Endothelial cell (in vitro differentiated cells): Measurements from ENCODE around the gene GHITM. TPM values are rescaled to one million over a fixed set of nuclear protein-coding genes. Genes with fewer than 3 reads are reported as not detected.
"Not testable (repeated sequence)": the region's sequence is repeated elsewhere in the genome, so short reads cannot be mapped to it uniquely, and the experiment has no call there.

ENCODE experiments used
- DNase-seq: peaks from one replicate; pipeline ENCODE4 v3.0.0; 2021; ENCODE audit warnings: low spot score
- H3K27ac Mint-ChIP-seq: one replicate; pipeline ENCODE4 v1.8.0; 2021; ENCODE audit warnings: mixed read lengths, inconsistent platforms; ENCODE audit not compliant: unreplicated experiment
- H3K27me3 Mint-ChIP-seq: one replicate; pipeline ENCODE4 v1.8.0; 2021; ENCODE audit warnings: mild to moderate bottlenecking, moderate library complexity, mixed read lengths, inconsistent platforms; ENCODE audit not compliant: unreplicated experiment
- H3K36me3 Mint-ChIP-seq: one replicate; pipeline ENCODE4 v1.8.0; 2021; ENCODE audit warnings: mild to moderate bottlenecking, low read depth, mixed read lengths, inconsistent platforms; ENCODE audit not compliant: unreplicated experiment
- H3K4me1 Mint-ChIP-seq: one replicate; pipeline ENCODE4 v1.8.0; 2021; ENCODE audit warnings: mild to moderate bottlenecking, mixed read lengths, inconsistent platforms; ENCODE audit not compliant: unreplicated experiment
- H3K4me3 Mint-ChIP-seq: one replicate; pipeline ENCODE4 v1.8.0; 2021; ENCODE audit warnings: mild to moderate bottlenecking, mixed read lengths, inconsistent platforms; ENCODE audit not compliant: unreplicated experiment
- H3K9me3 Mint-ChIP-seq: one replicate; pipeline ENCODE4 v1.8.0; 2021; ENCODE audit warnings: mixed read lengths, inconsistent platforms; ENCODE audit not compliant: unreplicated experiment
- total RNA-seq: library from RNA; stranded (reverse); fragmentation: NEBNext Ultra II Directional; extraction: Animal tissue kit (Norgen Biotek cat#: 25700); gene quantifications from one replicate; pipeline ENCODE4 v1.2.1, GENCODE V29; 2021; ENCODE audit not compliant: unreplicated experiment
- TF ChIP-seq, protein P1 (sequence below): fragments of 200-600 bp; sonication (generic); IDR thresholded peaks from one replicate; pipeline ENCODE4 v1.5.0; 2021; ENCODE audit warnings: antibody characterized with exemption; ENCODE audit not compliant: unreplicated experiment

The GHITM gene
- total RNA-seq, 1 donor from 2014 or later, result 97.8 TPM

DNA sequence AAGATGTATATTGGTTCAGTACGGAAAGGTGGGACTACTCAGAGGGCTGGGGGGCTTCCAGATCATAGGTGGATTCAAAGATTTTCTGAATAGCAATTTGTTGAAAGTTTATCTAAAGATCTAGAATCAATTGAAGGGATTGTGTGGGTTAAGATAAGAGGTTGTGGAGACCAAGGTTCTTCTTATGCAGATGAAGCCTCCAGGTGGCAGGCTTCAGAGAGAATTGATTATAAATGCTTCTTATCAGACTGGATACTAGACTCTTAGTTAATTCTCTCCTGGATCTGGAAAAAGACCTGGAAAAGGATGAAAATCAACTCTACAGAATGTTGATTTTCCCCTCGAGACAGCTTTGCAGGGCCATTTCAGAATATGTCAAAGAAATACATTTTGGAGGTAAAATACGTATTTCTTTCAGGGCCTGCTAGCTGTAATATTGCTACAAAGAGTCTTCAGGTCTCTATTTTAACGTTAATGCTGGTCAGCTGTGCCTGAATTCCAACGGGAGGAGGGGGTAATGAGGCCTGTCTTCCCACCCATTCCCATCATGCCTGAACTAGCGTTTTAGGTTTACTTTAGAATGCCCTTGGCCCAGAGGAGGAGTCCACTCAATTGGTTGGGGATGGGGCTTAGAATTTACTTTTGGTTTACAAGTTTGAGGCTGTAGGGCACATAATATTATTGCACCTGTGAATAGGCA is 21.5 kb downstream of the GHITM start:
- DNase-seq, result no peak
- H3K4me3 Mint-ChIP-seq, result no peak overlapping the region
- H3K4me1 Mint-ChIP-seq, result no peaks in the 10 kb centered on the region
- H3K36me3 Mint-ChIP-seq, result no peaks in the 10 kb centered on the region
- H3K27me3 Mint-ChIP-seq, result peaks cover 2% of the 10 kb centered on the region
- no peaks in the 10 kb centered on the region for H3K9me3 Mint-ChIP-seq
- H3K27ac Mint-ChIP-seq, result no peak overlapping the region
- TF ChIP-seq, protein P1, sequence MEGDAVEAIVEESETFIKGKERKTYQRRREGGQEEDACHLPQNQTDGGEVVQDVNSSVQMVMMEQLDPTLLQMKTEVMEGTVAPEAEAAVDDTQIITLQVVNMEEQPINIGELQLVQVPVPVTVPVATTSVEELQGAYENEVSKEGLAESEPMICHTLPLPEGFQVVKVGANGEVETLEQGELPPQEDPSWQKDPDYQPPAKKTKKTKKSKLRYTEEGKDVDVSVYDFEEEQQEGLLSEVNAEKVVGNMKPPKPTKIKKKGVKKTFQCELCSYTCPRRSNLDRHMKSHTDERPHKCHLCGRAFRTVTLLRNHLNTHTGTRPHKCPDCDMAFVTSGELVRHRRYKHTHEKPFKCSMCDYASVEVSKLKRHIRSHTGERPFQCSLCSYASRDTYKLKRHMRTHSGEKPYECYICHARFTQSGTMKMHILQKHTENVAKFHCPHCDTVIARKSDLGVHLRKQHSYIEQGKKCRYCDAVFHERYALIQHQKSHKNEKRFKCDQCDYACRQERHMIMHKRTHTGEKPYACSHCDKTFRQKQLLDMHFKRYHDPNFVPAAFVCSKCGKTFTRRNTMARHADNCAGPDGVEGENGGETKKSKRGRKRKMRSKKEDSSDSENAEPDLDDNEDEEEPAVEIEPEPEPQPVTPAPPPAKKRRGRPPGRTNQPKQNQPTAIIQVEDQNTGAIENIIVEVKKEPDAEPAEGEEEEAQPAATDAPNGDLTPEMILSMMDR, result no peak

- Mint-ChIP-seq H3K9me3 (no peaks in the 10 kb centered on the region), H3K4me3 (no peak overlapping the region), H3K4me1 (no peaks in the 10 kb centered on the region), H3K36me3 (no peaks in the 10 kb centered on the region), H3K27me3 (peaks cover 2% of the 10 kb centered on the region), H3K27ac (no peak overlapping the region)
- DNase-seq, result no peak
- TF ChIP-seq, protein P1, result no peak
Measured at GRCh38 chr10:84163996-84164395, 24.7 kb downstream of the GHITM start.

GRCh38 chr10:84164442-84164841 is 25.1 kb downstream of the GHITM start:
- H3K4me3 Mint-ChIP-seq, result no peak overlapping the region
- TF ChIP-seq, protein P1, result no peak
- no peak overlapping the region for H3K27ac Mint-ChIP-seq
- no peaks in the 10 kb centered on the region for H3K4me1 Mint-ChIP-seq
- no peaks in the 10 kb centered on the region for H3K27me3 Mint-ChIP-seq
- H3K36me3 Mint-ChIP-seq, result no peaks in the 10 kb centered on the region
- no peak for DNase-seq
- no peaks in the 10 kb centered on the region for H3K9me3 Mint-ChIP-seq

DNA sequence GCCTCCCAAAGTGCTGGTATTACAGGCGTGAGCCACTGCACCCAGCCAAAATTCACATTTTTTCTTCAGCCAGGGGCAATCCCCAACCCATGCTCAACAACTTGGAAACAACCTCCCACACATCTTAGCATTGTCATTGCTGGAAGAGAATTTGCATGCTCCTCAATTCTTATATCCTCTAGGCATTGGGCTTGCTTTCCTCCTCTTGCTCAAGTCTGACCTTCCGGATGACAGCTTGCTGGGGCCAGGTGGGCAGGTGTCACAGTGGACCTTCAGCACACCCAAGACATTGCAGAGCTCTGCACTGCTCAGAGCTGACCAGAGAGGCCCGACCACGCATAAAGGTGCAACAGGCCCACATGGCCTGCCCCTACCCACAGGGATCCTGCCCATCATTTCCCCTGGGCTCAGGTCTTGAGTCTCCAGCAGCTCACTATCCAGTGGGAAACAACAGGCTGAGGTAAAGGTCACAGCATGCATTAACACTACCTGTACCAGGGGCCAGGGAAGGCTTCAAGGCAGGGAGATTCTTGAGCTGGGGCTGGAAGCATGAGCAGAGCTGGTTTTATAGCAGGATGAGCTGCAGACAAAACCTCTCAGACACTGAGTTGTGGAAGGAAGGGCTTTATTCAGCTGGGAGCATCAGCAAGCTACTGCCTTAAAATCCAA is 27.4 kb downstream of the GHITM start:
- no peaks in the 10 kb centered on the region for H3K27me3 Mint-ChIP-seq
- H3K4me1 Mint-ChIP-seq, result no peaks in the 10 kb centered on the region
- H3K4me3 Mint-ChIP-seq, result no peak overlapping the region
- no peaks in the 10 kb centered on the region for H3K36me3 Mint-ChIP-seq
- no peak overlapping the region for H3K27ac Mint-ChIP-seq
- TF ChIP-seq, protein P1, result no peak
- no peaks in the 10 kb centered on the region for H3K9me3 Mint-ChIP-seq
- DNase-seq, result no peak

DNA sequence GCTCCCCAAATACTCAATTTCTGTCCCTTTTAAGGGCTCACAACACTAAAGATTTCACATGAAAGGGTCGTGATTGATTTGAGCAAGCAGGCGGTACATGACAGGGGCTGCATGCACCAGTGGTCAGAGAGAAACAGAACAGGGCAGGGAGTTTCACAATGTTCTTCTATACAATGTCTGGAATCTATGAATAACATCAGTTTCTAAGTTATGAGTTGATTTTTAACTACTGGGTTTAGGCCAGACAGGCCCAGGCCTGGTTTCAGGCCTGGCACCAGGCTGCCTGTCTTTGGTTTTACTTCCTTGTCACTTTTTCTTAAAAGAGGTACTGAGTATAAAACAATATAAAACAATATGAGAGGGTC is 28.0 kb downstream of the GHITM start:
- H3K27ac Mint-ChIP-seq, H3K4me1 Mint-ChIP-seq, H3K4me3 Mint-ChIP-seq, DNase-seq, H3K36me3 Mint-ChIP-seq, H3K27me3 Mint-ChIP-seq, H3K9me3 Mint-ChIP-seq: not testable (repeated sequence)

DNA sequence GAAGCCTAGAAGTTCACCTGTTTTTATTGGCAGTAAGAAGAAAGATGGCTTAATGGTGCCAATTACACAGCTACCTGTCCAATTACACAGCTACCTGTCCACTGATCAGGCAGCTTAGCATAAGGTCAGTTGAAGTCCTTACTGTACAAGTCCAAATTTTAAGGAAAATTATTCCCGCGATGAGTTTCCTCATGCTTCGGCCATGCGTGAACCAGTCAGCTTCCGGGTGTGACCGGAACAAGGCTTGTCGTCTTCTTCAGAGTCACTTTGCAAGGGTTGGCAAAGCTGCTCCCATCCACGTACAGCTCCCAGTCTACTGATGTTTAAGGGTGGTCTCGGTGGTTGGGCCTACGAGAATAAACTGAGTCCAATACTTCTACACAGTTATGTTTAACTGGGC is 29.1 kb downstream of the GHITM start:
- DNase-seq, H3K9me3 Mint-ChIP-seq: not testable (repeated sequence)

DNA sequence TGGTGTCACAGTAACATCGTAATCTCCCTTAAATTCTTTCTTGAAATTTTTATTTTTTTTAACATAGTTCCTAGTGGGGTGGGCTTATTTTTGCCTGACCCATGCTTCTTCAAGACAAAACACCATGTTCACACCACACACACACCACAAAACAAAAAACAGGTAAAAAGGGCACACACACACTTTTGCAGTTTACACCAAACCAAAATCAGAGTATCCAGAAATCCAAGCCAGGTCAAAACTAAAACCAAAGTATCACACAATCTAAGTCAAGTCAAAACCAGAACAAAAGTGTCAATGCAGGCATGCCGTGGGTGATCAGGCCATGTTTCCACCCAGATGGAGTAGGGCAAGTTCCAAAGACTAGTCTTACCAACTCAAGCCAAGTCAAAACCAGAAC is 31.9 kb downstream of the GHITM start:
- H3K27me3 Mint-ChIP-seq, result not testable (repeated sequence)

More for the DNA sequence above, 29.1 kb downstream of the GHITM start:
- H3K4me3 Mint-ChIP-seq, H3K27me3 Mint-ChIP-seq, H3K27ac Mint-ChIP-seq, H3K4me1 Mint-ChIP-seq, H3K36me3 Mint-ChIP-seq: not testable (repeated sequence)

GRCh38 chr10:84171700-84172466 is 32.6 kb downstream of the GHITM start:
- H3K4me3 Mint-ChIP-seq, H3K36me3 Mint-ChIP-seq, DNase-seq, H3K27ac Mint-ChIP-seq, H3K9me3 Mint-ChIP-seq, H3K27me3 Mint-ChIP-seq, H3K4me1 Mint-ChIP-seq: not testable (repeated sequence)

More for the DNA sequence above, 31.9 kb downstream of the GHITM start:
- not testable (repeated sequence) for H3K36me3 Mint-ChIP-seq, H3K9me3 Mint-ChIP-seq, DNase-seq, H3K27ac Mint-ChIP-seq, H3K4me3 Mint-ChIP-seq, H3K4me1 Mint-ChIP-seq
